Nephron (organoid): ENCODE measurements around the gene LRBA.

Experiments used
- H3K27ac Mint-ChIP-seq, 3 experiments: 2 replicates each; pipeline ENCODE4 v1.8.0; 2020; ENCODE audit warnings: mixed read lengths in 3 of 3, mild to moderate bottlenecking in 2 of 3, moderate library complexity in 1 of 3
- H3K27me3 Mint-ChIP-seq: 2 replicates; pipeline ENCODE4 v1.8.0; 2021; ENCODE audit warnings: low read depth, mild to moderate bottlenecking, moderate library complexity, mixed read lengths
- H3K36me3 Mint-ChIP-seq: 2 replicates; pipeline ENCODE4 v1.8.0; 2020; ENCODE audit warnings: low read depth, mixed read lengths
- H3K4me1 Mint-ChIP-seq: 2 replicates; pipeline ENCODE4 v1.8.0; 2020; ENCODE audit warnings: mixed read lengths
- H3K4me3 Mint-ChIP-seq, 3 experiments: 2 replicates each; pipeline ENCODE4 v1.8.0; 2020; ENCODE audit warnings: mild to moderate bottlenecking in 3 of 3, mixed read lengths in 3 of 3, moderate library complexity in 2 of 3
- H3K9me3 Mint-ChIP-seq: 2 replicates; pipeline ENCODE4 v1.8.0; 2020; ENCODE audit warnings: mixed read lengths
- TF ChIP-seq, protein P1 (sequence below), 3 experiments: fragments of 200-600 bp; sonication (generic); IDR thresholded peaks; one replicate each; pipeline ENCODE4 v1.5.0; 2021; ENCODE audit warnings: antibody characterized with exemption in 3 of 3; ENCODE audit not compliant: unreplicated experiment in 3 of 3

LRBA gene

DNA sequence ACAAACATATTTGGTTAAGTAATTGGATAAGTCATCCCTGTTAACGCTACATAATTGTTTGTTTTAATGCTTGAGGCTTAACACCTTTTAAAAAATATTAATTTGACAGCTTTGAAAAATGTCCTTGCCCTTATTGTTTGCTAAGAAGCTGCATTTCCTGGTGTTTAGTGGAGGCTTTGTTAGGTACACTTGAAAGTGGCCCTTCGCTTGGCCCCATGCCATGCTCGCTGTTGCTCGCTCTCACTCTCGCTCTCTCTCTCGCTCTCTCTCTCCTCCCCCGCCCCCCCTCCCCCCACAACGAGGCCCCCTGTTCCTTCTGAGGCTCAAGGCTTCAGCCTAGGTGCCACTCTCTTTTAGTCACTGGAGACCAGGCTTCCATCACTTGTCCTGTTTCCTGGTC lies 797.3 kb downstream of the LRBA start:
- peaks cover 28% of the 10 kb centered on the region for H3K27me3 Mint-ChIP-seq
- no peaks in the 10 kb centered on the region for H3K9me3 Mint-ChIP-seq
- peaks cover 7% of the 10 kb centered on the region for H3K4me1 Mint-ChIP-seq
- H3K4me3 Mint-ChIP-seq: no peak overlapping the region
- H3K36me3 Mint-ChIP-seq: peaks cover 3% of the 10 kb centered on the region
- TF ChIP-seq, protein P1, sequence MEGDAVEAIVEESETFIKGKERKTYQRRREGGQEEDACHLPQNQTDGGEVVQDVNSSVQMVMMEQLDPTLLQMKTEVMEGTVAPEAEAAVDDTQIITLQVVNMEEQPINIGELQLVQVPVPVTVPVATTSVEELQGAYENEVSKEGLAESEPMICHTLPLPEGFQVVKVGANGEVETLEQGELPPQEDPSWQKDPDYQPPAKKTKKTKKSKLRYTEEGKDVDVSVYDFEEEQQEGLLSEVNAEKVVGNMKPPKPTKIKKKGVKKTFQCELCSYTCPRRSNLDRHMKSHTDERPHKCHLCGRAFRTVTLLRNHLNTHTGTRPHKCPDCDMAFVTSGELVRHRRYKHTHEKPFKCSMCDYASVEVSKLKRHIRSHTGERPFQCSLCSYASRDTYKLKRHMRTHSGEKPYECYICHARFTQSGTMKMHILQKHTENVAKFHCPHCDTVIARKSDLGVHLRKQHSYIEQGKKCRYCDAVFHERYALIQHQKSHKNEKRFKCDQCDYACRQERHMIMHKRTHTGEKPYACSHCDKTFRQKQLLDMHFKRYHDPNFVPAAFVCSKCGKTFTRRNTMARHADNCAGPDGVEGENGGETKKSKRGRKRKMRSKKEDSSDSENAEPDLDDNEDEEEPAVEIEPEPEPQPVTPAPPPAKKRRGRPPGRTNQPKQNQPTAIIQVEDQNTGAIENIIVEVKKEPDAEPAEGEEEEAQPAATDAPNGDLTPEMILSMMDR (IDR thresholded peaks at IDR 0.05; ENCODE audit: unreplicated experiment in 3 of 3): no peak
- H3K27ac Mint-ChIP-seq: no peak overlapping the region

DNA sequence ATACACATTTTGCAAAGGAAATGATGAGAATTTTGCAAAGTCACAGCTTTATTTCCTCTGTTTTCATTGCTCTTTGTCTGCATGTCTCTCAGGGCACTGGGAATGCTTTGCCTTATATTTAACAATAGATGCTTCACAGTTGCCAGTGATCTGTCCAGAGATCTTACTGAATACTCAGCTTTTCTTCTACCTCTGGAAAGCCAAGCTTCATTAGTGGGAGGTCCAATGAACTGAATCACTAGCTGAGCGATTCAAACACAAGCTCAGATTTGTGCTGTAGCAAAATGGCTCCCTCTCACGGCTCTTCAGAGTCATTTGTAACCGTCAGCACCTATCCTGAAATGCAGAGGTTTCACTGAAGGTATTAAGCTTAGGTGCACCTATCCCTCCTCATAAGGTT lies 797.9 kb downstream of the LRBA start:
- Mint-ChIP-seq H3K27ac (peak overlapping the region in 1 of 3 experiments; percentile 30), H3K36me3 (peaks cover 3% of the 10 kb centered on the region), H3K4me1 (peaks cover 13% of the 10 kb centered on the region), H3K9me3 (no peaks in the 10 kb centered on the region), H3K27me3 (peaks cover 28% of the 10 kb centered on the region), H3K4me3 (no peak overlapping the region)
- TF ChIP-seq, protein P1 (IDR thresholded peaks at IDR 0.05; ENCODE audit: unreplicated experiment in 3 of 3): peak; percentile 26 to 50 (median 32)

DNA sequence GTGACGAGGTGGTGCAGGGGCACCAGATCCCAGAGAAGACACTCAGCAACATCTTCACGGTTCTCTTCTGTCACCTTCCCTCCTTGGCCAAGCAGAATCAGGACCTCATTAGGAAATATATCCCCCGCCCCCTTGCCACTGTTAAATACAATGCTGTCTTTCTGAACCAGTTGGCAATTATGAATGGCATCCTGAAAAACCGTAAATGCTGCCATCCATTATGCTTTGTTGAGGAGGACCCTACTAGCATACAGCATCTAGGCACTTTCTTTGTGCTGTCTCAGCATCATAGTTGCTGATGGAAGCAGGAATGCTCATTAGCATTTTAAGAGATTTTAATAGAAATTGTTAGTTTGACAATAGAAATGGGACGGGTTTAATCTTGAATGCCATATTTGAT lies 798.4 kb downstream of the LRBA start:
- peaks cover 17% of the 10 kb centered on the region for H3K4me1 Mint-ChIP-seq
- TF ChIP-seq, protein P1 (IDR thresholded peaks at IDR 0.05; ENCODE audit: unreplicated experiment in 3 of 3): no peak
- H3K9me3 Mint-ChIP-seq: no peaks in the 10 kb centered on the region
- no peak overlapping the region for H3K4me3 Mint-ChIP-seq
- peaks cover 28% of the 10 kb centered on the region for H3K27me3 Mint-ChIP-seq
- H3K27ac Mint-ChIP-seq: peak overlapping the region in 1 of 3 experiments; percentile 30
- H3K36me3 Mint-ChIP-seq: peaks cover 3% of the 10 kb centered on the region

DNA sequence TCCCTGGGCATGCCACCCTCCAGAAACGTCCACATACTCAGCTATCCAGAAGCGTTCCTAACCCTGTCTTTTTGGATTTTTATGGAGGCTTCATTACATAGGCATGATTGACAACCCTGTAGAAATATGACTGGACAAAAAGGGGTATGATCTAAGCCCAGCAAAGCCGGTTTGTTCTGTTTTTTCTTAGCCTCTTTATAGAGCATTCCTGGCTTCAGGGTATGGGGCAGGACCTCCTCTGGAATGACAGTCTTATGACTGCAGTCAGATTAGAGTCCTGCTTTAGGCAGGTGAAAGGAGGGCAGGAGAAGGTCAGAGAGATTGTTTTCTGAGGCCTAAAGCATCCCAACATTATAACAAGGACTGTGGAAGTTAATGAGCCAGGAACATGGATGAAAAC lies 799.5 kb downstream of the LRBA start:
- TF ChIP-seq, protein P1 (IDR thresholded peaks at IDR 0.05; ENCODE audit: unreplicated experiment in 3 of 3): no peak
- H3K9me3 Mint-ChIP-seq: no peaks in the 10 kb centered on the region
- no peak overlapping the region for H3K4me3 Mint-ChIP-seq
- H3K36me3 Mint-ChIP-seq: peaks cover 3% of the 10 kb centered on the region
- H3K4me1 Mint-ChIP-seq: peaks cover 25% of the 10 kb centered on the region
- H3K27ac Mint-ChIP-seq: peak overlapping the region in 1 of 3 experiments; percentile 15
- H3K27me3 Mint-ChIP-seq: peaks cover 28% of the 10 kb centered on the region
